Measurements from ENCODE around the gene RP9.

RP9 gene

GRCh38 chr7:33061282-33061937 lies 47.8 kb downstream of the RP9 start:
- DNase-seq: no peak

DNA sequence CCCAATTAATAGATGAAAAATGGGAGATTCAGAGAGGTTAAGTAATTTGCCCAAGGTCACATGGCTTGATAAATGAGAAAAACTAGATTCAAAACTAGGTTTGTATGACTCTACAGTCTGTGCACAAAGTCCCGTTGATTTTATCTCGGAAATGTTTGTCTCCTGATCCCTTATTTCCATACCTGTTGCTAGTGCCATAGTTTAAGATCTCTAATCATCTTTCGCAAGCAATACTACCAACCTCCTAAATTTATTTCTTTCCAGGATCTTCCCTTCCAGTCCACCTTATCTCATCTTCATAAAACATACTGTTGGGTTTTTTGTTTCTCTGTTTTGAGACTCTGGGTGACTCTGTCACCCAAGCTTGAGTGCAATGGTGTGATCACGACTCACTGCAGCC lies 49.6 kb downstream of the RP9 start:
- no peak for DNase-seq

DNA sequence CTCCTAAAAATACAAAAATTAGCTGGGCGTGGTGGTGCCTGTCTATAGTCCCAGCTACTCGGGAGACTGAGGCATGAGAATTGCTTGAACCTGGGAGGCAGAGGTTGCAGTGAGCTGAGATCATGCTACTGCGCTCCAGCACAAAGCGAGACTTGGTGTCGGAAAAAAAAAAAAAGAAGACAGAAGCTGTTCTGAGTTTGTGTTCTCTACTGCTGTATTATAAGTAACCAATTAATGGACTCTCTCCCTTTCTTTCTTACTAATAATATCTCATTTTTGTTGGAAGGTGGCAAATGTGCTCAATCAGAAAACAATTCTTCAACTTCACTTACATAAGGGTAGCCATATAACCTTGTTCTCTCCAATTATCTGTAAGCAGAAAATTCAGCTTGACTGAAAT lies 54.0 kb downstream of the RP9 start:
- no peak for DNase-seq

- DNase-seq: no peak
Measured at GRCh38 chr7:33054261-33054964, 54.8 kb downstream of the RP9 start.

- no peak for DNase-seq
Measured at GRCh38 chr7:33053721-33054120, 55.5 kb downstream of the RP9 start.

GRCh38 chr7:33050535-33051318 lies 58.5 kb downstream of the RP9 start:
- DNase-seq: no peak

DNA sequence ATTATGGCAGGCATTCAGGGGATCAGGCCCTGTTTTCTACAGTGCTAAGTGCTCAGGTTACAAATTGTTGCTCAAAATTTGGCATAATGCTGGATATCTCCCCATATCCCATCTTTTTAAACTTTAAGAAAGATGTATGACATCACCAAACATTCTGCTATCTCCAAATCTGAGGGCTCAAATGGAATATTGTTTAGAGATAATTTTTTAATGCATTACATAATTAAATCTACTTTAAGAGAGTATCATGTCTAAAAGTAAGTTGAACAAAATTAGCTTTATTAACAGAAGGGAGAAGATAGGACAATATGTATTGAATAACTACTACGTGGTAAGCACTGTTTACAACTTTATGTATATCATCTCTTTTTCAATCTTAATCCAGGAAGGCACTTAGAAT lies 60.5 kb downstream of the RP9 start:
- no peak for DNase-seq

DNA sequence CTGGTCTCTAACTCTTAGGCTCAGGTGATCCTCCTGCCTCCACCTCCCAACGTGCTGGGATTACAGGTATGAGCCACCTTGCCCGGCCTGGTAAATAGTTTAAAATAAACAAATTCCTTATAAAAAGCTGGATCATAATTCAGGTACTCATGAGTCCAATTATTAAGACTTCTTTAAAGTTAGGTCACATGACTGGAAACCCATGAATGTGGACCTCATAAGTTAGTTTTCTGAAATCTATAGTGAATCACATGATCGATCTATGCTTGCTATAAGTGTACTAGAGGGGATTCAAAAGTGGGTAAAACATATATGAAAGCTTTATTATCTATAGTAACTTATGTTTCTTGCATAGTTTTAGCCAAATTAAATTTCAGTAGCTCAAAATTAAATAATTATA lies 60.9 kb downstream of the RP9 start:
- no peak for DNase-seq

DNA sequence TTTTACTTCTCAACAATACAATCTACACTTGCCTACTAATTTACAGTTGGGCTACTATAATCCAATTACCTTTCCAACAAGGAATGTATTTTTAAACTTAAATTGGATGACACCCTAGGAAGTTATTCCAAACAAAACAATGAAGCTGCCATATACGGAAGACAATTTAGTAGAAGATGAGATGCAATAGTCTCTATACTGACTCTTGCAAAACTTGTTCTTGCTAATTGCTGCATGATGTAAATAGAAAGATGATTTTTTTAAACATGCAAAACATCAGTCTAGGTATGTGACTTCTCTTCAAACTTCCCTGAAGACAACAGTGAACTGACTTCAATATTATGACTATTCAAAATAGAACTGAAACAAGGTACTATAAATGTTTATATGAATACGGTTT lies 64.2 kb downstream of the RP9 start:
- DNase-seq: no peak
